ENCODE measurements around the gene SLC35E1.

SLC35E1 gene

GRCh38 chr19:16581971-16582343 lies 9.7 kb upstream of the SLC35E1 start:
- no peak overlapping the region for H3K4me3 ChIP-seq (ENCODE audit: low read depth, low read length)
- TF ChIP-seq CTCF (IDR thresholded peaks at IDR 0.05; ENCODE audit: borderline replicate concordance, insufficient read depth, low read depth, low read length): no peak

GRCh38 chr19:16581145-16581970 lies 9.1 kb upstream of the SLC35E1 start:
- no peak overlapping the region for H3K4me3 ChIP-seq (ENCODE audit: low read depth, low read length)
- no peak for TF ChIP-seq CTCF (IDR thresholded peaks at IDR 0.05; ENCODE audit: borderline replicate concordance, insufficient read depth, low read depth, low read length)

DNA sequence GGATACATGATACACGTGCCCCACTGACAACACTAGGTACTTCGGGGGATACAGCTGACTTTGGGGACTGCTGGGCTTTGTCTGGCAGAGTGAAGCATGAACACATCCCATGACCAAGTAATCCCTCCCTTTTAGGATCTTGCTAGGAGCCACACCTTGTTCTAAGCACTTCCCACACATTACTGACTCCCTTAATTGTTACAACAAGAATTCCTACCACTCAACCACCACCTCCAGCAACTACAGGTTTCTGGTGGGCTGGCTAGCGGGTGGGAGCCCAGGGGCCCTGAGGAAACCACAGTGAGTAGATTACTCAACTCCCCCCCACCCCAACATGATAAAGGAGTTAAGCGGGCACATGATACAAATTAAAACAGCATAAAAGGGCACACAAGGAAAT lies 7.2 kb upstream of the SLC35E1 start:
- H3K4me3 ChIP-seq (ENCODE audit: low read depth, low read length): no peak overlapping the region
- no peak for TF ChIP-seq CTCF (IDR thresholded peaks at IDR 0.05; ENCODE audit: borderline replicate concordance, insufficient read depth, low read depth, low read length)

DNA sequence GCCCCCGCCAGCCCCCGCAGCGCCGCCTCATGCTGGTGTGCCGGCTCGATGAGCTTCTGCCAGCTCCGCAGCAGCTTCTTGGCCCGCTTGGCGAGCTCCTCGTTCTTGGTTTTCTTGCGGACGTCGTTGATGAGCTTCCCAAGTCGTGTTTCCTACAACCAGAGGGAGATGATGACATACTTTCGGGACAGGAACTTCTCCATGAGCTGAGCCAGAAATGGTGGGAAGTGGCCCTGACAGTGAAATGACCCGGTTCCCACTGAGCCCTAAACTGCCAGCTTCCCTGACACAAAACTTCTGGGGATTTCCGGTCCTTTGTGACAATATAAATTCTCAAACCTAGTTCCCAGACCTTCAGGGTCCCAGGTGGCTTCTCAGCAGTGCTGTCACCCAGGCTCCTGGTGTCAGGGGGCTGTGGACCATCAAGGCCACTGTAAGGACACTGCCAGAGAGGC lies 5.3 kb upstream of the SLC35E1 start:
- no peak overlapping the region for H3K4me3 ChIP-seq (ENCODE audit: low read depth, low read length)
- no peak for TF ChIP-seq CTCF (IDR thresholded peaks at IDR 0.05; ENCODE audit: borderline replicate concordance, insufficient read depth, low read depth, low read length)

DNA sequence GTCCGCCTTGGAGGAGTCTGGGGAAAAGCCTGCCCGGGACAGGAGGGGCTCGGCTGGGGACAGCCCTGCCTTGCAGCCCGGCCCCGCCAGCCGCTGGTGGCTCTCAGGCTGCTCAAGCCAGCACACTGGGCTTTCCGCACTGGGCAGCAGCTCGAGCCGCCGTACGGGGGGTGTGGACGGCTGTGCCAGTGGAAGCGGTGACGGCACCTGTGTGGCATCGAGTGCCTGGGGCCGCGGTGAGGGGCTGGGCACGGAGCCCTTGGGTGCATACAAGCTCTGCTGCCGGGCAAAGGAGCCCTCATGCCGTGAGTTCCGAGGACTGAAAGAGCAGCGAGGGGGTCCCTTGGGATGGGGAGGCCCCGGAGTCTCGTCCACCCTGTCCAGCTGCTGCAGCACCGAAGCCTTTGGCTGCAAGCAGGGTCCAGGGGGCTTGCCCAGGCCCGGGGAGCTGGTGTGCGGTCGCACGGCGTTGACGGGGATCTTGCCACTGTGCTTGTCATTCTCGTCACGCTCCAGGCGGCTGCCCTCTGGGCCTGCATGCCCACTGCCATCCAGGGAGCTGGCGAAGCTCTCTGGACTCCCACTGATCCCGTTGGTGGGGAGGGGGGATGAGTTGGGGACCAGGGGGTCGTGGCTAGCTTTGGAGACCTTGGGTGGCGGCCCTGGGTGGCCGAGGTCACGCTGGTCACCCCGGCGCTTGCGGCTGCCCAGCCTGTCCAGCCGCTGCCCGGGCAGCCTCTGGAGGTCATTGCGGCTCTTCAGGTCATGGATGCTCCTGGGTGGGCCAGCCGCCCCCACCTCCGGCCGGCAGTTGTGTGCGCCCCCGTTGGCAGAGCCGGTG lies 4.7 kb upstream of the SLC35E1 start:
- no peak for TF ChIP-seq CTCF (IDR thresholded peaks at IDR 0.05; ENCODE audit: borderline replicate concordance, insufficient read depth, low read depth, low read length)
- H3K4me3 ChIP-seq (ENCODE audit: low read depth, low read length): no peak overlapping the region

GRCh38 chr19:16575861-16576689 lies 3.9 kb upstream of the SLC35E1 start:
- H3K4me3 ChIP-seq (ENCODE audit: low read depth, low read length): no peak overlapping the region
- no peak for TF ChIP-seq CTCF (IDR thresholded peaks at IDR 0.05; ENCODE audit: borderline replicate concordance, insufficient read depth, low read depth, low read length)
